ENCODE data around the gene ACTBL2. TPM values are rescaled to one million over a fixed set of nuclear protein-coding genes. Genes with fewer than 3 reads are reported as not detected.

The ACTBL2 gene
- total and polyA plus RNA-seq, 3 experiments from 2014 or later, result not detected

- no peak overlapping the region for H3K4me3 Mint-ChIP-seq
- H3K36me3 Mint-ChIP-seq, result no peaks in the 10 kb centered on the region
- Histone ChIP-seq H3K9me3 (ENCODE audit: low read length) (no peaks in the 10 kb centered on the region), H3K4me3 (ENCODE audit: low read length) (no peak overlapping the region), H3K4me1 (ENCODE audit: insufficient read depth, low read length) (peaks cover 17% of the 10 kb centered on the region), H3K36me3 (ENCODE audit: insufficient read depth, low read length) (no peaks in the 10 kb centered on the region), H3K27me3 (ENCODE audit: insufficient read depth, low read length, poor library complexity, severe bottlenecking) (no peaks in the 10 kb centered on the region), H3K27ac (ENCODE audit: low read depth, low read length) (no peak overlapping the region)
- H3K27me3 Mint-ChIP-seq, result peaks cover 2 to 24% of the 10 kb centered on the region in 2 donors
- H3K27ac Mint-ChIP-seq, result no peak overlapping the region
- peaks cover 3 to 13% (median 11%) of the 10 kb centered on the region in 3 donors for H3K4me1 Mint-ChIP-seq
- no peak for DNase-seq
- POLR2A ChIA-PET, result no interaction called here
- H3K9me3 Mint-ChIP-seq, result peaks cover 0 to 2% (median 0%) of the 10 kb centered on the region in 5 donors
- CTCF ChIA-PET, result no interaction called here
These were observed 8.9 kb upstream of the ACTBL2 start for GRCh38 chr5:57491369-57491965.

- H3K4me3 ChIP-seq (ENCODE audit: low read length), result no peak overlapping the region
- H3K27ac ChIP-seq (ENCODE audit: low read depth, low read length), result no peak overlapping the region
- POLR2A ChIA-PET, result no interaction called here
- no peaks in the 10 kb centered on the region for H3K36me3 Mint-ChIP-seq
- H3K27me3 Mint-ChIP-seq, result peaks cover 0 to 10% of the 10 kb centered on the region in 2 donors
- peaks cover 0 to 2% (median 0%) of the 10 kb centered on the region in 5 donors for H3K9me3 Mint-ChIP-seq
- no peak overlapping the region for H3K4me3 Mint-ChIP-seq
- H3K27ac Mint-ChIP-seq, result no peak overlapping the region
- H3K4me1 Mint-ChIP-seq, result no peaks in the 10 kb centered on the region
- DNase-seq, result no peak
- H3K27me3 ChIP-seq (ENCODE audit: insufficient read depth, low read length, poor library complexity, severe bottlenecking), result no peaks in the 10 kb centered on the region
- H3K36me3 ChIP-seq (ENCODE audit: insufficient read depth, low read length), result no peaks in the 10 kb centered on the region
- no peaks in the 10 kb centered on the region for H3K9me3 ChIP-seq (ENCODE audit: low read length)
- H3K4me1 ChIP-seq (ENCODE audit: insufficient read depth, low read length), result no peaks in the 10 kb centered on the region
- CTCF ChIA-PET, result no interaction called here
These were observed 5.8 kb upstream of the ACTBL2 start for GRCh38 chr5:57488215-57488955.

DNA sequence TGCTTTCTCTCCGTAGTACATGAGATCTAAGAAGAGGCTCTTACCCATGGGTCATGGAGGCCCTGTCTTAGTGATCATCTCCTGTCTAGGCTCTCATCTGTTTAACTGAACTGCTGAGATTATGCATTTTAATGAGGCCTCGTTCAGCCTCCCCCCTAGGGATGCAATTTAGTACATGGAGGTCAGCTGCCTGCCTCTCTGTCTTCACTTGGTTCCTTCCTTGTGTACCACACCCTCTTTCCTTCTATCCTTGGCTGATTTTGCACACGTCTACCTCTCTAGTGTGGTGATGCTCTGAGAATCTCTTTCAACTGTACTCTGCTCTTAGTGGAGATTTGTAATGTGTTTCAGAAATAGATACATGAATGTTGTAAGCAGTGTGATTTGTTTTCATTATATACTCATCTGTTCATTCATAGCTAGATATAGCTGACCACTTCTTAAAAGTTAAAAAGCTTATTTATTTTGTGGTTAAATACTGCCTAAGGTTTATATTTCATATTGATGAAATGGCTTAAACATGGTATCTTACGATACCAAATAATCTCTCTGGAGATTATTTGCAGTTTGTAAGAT lies 3.5 kb upstream of the ACTBL2 start:
- Mint-ChIP-seq H3K9me3 (peaks cover 0 to 2% (median 0%) of the 10 kb centered on the region in 5 donors), H3K27me3 (peaks cover 2 to 8% of the 10 kb centered on the region in 2 donors), H3K4me3 (no peak overlapping the region), H3K4me1 (no peaks in the 10 kb centered on the region), H3K36me3 (no peaks in the 10 kb centered on the region), H3K27ac (no peak overlapping the region)
- no peak for DNase-seq
- Histone ChIP-seq H3K27ac (ENCODE audit: low read depth, low read length) (no peak overlapping the region), H3K27me3 (ENCODE audit: insufficient read depth, low read length, poor library complexity, severe bottlenecking) (no peaks in the 10 kb centered on the region), H3K4me3 (ENCODE audit: low read length) (no peak overlapping the region), H3K4me1 (ENCODE audit: insufficient read depth, low read length) (no peaks in the 10 kb centered on the region), H3K9me3 (ENCODE audit: low read length) (no peaks in the 10 kb centered on the region), H3K36me3 (ENCODE audit: insufficient read depth, low read length) (no peaks in the 10 kb centered on the region)
- POLR2A ChIA-PET, result no interaction called here
- CTCF ChIA-PET, result no interaction called here

DNA sequence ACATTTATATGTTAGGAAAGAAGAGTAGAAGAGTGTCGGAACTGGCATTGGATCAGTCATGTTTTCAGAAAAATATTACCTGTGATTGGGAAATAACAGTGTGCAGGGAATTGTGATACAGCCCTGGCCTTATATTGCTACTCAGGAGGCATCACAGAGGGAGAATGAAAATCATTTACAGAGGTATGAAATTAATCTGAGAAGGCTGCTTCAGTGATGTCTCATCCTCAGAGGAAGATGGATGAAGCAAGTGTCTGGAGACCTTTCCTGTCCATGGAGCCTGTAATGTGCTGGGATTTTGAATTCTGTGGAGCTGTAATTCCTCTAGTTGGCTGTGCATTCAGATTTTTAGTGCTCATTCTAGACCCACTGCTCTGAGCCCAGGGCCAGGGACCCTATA lies 3.8 kb downstream of the ACTBL2 start:
- DNase-seq, result no peak
- H3K27me3 Mint-ChIP-seq, result peaks cover 5 to 19% of the 10 kb centered on the region in 2 donors
- Histone ChIP-seq H3K27ac (ENCODE audit: low read depth, low read length) (no peak overlapping the region), H3K27me3 (ENCODE audit: insufficient read depth, low read length, poor library complexity, severe bottlenecking) (no peaks in the 10 kb centered on the region), H3K4me3 (ENCODE audit: low read length) (no peak overlapping the region), H3K4me1 (ENCODE audit: insufficient read depth, low read length) (no peaks in the 10 kb centered on the region), H3K36me3 (ENCODE audit: insufficient read depth, low read length) (no peaks in the 10 kb centered on the region), H3K9me3 (ENCODE audit: low read length) (no peaks in the 10 kb centered on the region)
- POLR2A ChIA-PET, result no interaction called here
- CTCF ChIA-PET, result no interaction called here
- H3K36me3 Mint-ChIP-seq, result no peaks in the 10 kb centered on the region
- no peak overlapping the region for H3K27ac Mint-ChIP-seq
- H3K4me1 Mint-ChIP-seq, result no peaks in the 10 kb centered on the region
- no peak overlapping the region for H3K4me3 Mint-ChIP-seq
- peaks cover 0 to 4% (median 0%) of the 10 kb centered on the region in 5 donors for H3K9me3 Mint-ChIP-seq

- no peaks in the 10 kb centered on the region for H3K36me3 Mint-ChIP-seq
- H3K4me1 Mint-ChIP-seq, result no peaks in the 10 kb centered on the region
- no peak overlapping the region for H3K27ac Mint-ChIP-seq
- no peak overlapping the region for H3K4me3 ChIP-seq (ENCODE audit: low read length)
- H3K27ac ChIP-seq (ENCODE audit: low read depth, low read length), result no peak overlapping the region
- no peak for DNase-seq
- ChIA-PET POLR2A (no interaction called here), CTCF (no interaction called here)
- no peaks in the 10 kb centered on the region for H3K4me1 ChIP-seq (ENCODE audit: insufficient read depth, low read length)
- H3K27me3 Mint-ChIP-seq, result peaks cover 4 to 11% of the 10 kb centered on the region in 2 donors
- H3K9me3 ChIP-seq (ENCODE audit: low read length), result no peaks in the 10 kb centered on the region
- H3K27me3 ChIP-seq (ENCODE audit: insufficient read depth, low read length, poor library complexity, severe bottlenecking), result no peaks in the 10 kb centered on the region
- no peaks in the 10 kb centered on the region for H3K36me3 ChIP-seq (ENCODE audit: insufficient read depth, low read length)
- H3K9me3 Mint-ChIP-seq, result peaks cover 0 to 4% (median 0%) of the 10 kb centered on the region in 5 donors
- H3K4me3 Mint-ChIP-seq, result no peak overlapping the region
These were observed 6.0 kb downstream of the ACTBL2 start for GRCh38 chr5:57476601-57477056.

- Mint-ChIP-seq H3K27ac (no peak overlapping the region), H3K4me1 (no peaks in the 10 kb centered on the region), H3K36me3 (no peaks in the 10 kb centered on the region), H3K27me3 (peaks cover 1 to 8% of the 10 kb centered on the region in 2 donors), H3K4me3 (no peak overlapping the region), H3K9me3 (peaks cover 0 to 5% (median 2%) of the 10 kb centered on the region in 5 donors)
- H3K4me3 ChIP-seq (ENCODE audit: low read length), result no peak overlapping the region
- H3K27ac ChIP-seq (ENCODE audit: low read depth, low read length), result no peak overlapping the region
- ChIA-PET CTCF (interaction anchor here (0.7 kb wide), 1 partner anchor 23 kb away, joined by 3 read pairs; no protein-coding TSS in a partner anchor), POLR2A (no interaction called here)
- no peak for DNase-seq
- H3K27me3 ChIP-seq (ENCODE audit: insufficient read depth, low read length, poor library complexity, severe bottlenecking), result no peaks in the 10 kb centered on the region
- H3K36me3 ChIP-seq (ENCODE audit: insufficient read depth, low read length), result no peaks in the 10 kb centered on the region
- H3K4me1 ChIP-seq (ENCODE audit: insufficient read depth, low read length), result no peaks in the 10 kb centered on the region
- no peaks in the 10 kb centered on the region for H3K9me3 ChIP-seq (ENCODE audit: low read length)
These were observed 12.3 kb downstream of the ACTBL2 start for GRCh38 chr5:57470339-57470738.

GRCh38 chr5:57468481-57469163 lies 14.0 kb downstream of the ACTBL2 start:
- no peaks in the 10 kb centered on the region for H3K9me3 ChIP-seq (ENCODE audit: low read length)

GRCh38 chr5:57466544-57466943 lies 16.1 kb downstream of the ACTBL2 start:
- DNase-seq, result no peak
- H3K4me1 Mint-ChIP-seq, result no peaks in the 10 kb centered on the region
- Histone ChIP-seq H3K4me1 (ENCODE audit: insufficient read depth, low read length) (no peaks in the 10 kb centered on the region), H3K4me3 (ENCODE audit: low read length) (no peak overlapping the region), H3K36me3 (ENCODE audit: insufficient read depth, low read length) (no peaks in the 10 kb centered on the region), H3K27ac (ENCODE audit: low read depth, low read length) (no peak overlapping the region), H3K9me3 (ENCODE audit: low read length) (no peaks in the 10 kb centered on the region), H3K27me3 (ENCODE audit: insufficient read depth, low read length, poor library complexity, severe bottlenecking) (no peaks in the 10 kb centered on the region)
- ChIA-PET CTCF (no interaction called here), POLR2A (no interaction called here)
- no peak overlapping the region for H3K4me3 Mint-ChIP-seq
- no peaks in the 10 kb centered on the region for H3K36me3 Mint-ChIP-seq
- H3K27me3 Mint-ChIP-seq, result peaks cover 1 to 8% of the 10 kb centered on the region in 2 donors
- peaks cover 0 to 5% (median 2%) of the 10 kb centered on the region in 5 donors for H3K9me3 Mint-ChIP-seq
- H3K27ac Mint-ChIP-seq, result no peak overlapping the region

More at GRCh38 chr5:57468481-57469163, 14.0 kb downstream of the ACTBL2 start:
- no peak for DNase-seq
- Histone ChIP-seq H3K36me3 (ENCODE audit: insufficient read depth, low read length) (no peaks in the 10 kb centered on the region), H3K4me1 (ENCODE audit: insufficient read depth, low read length) (no peaks in the 10 kb centered on the region), H3K4me3 (ENCODE audit: low read length) (no peak overlapping the region), H3K27ac (ENCODE audit: low read depth, low read length) (no peak overlapping the region), H3K27me3 (ENCODE audit: insufficient read depth, low read length, poor library complexity, severe bottlenecking) (no peaks in the 10 kb centered on the region)
- peaks cover 0 to 5% (median 2%) of the 10 kb centered on the region in 5 donors for H3K9me3 Mint-ChIP-seq
- ChIA-PET CTCF (no interaction called here), POLR2A (no interaction called here)
- no peaks in the 10 kb centered on the region for H3K4me1 Mint-ChIP-seq
- H3K4me3 Mint-ChIP-seq, result no peak overlapping the region
- H3K27ac Mint-ChIP-seq, result no peak overlapping the region
- H3K36me3 Mint-ChIP-seq, result no peaks in the 10 kb centered on the region
- H3K27me3 Mint-ChIP-seq, result peaks cover 1 to 8% of the 10 kb centered on the region in 2 donors

All from CD8-positive, alpha-beta memory T cell (primary cell).